K562 (cell line): Measurements from ENCODE around the gene BSCL2. TPM values are rescaled to one million over a fixed set of nuclear protein-coding genes. Genes with fewer than 3 reads are reported as not detected.

Experiments
- ATF1 ChIP-seq, 2 experiments: fragments of 450-650 bp in 1 of 2; IDR thresholded peaks; 2 replicates each; pipeline ENCODE4 v1.6.1; 2016; ENCODE audit warnings: missing compliant biosample characterization in 1 of 2, missing genetic modification characterization in 1 of 2
- BRD9 ChIP-seq: fragments of 450-650 bp; IDR thresholded peaks from 2 replicates; pipeline ENCODE4 v1.6.1; 2018; ENCODE audit warnings: low read depth; ENCODE audit not compliant: partially characterized antibody
- BRF1 ChIP-seq: IDR thresholded peaks from 3 replicates; pipeline ENCODE4 v1.6.1; 2011; ENCODE audit warnings: borderline replicate concordance, mild to moderate bottlenecking; ENCODE audit not compliant: insufficient read length; ENCODE audit errors: extremely low read depth
- ETS2 ChIP-seq: IDR thresholded peaks from 2 replicates; pipeline ENCODE4 v1.6.1; 2016; ENCODE audit warnings: borderline replicate concordance, missing genetic modification characterization, mild to moderate bottlenecking, moderate library complexity, missing compliant biosample characterization; ENCODE audit not compliant: poor library complexity, severe bottlenecking
- FOSL1 ChIP-seq: fragments of 200-800 bp; sonication (Bioruptor generic); conservative IDR thresholded peaks from 2 replicates; pipeline ENCODE4 v1.6.1; 2016; ENCODE audit warnings: missing genetic modification characterization, missing compliant biosample characterization
- FOXK1 ChIP-seq: sonication (generic); formaldehyde crosslinking; IDR thresholded peaks from 2 replicates; pipeline ENCODE4 v1.8.0; 2022; ENCODE audit warnings: missing genetic modification reagents, mild to moderate bottlenecking, borderline replicate concordance
- GATAD2B ChIP-seq: fragments of 450-650 bp; IDR thresholded peaks from 2 replicates; pipeline ENCODE4 v1.6.1; 2017; ENCODE audit warnings: mild to moderate bottlenecking, borderline replicate concordance
- HIVEP1 ChIP-seq: fragments of 250-450 bp; sonication (Bioruptor Pico); IDR thresholded peaks from 2 replicates; pipeline ENCODE4 v1.4.0; 2020; ENCODE audit warnings: mild to moderate bottlenecking
- HSF4 ChIP-seq: fragments of 250-450 bp; sonication (Bioruptor Pico); IDR thresholded peaks from 2 replicates; pipeline ENCODE4 v2.1.2; 2022; ENCODE audit warnings: mild to moderate bottlenecking, moderate library complexity, borderline replicate concordance
- ID3 ChIP-seq, 2 experiments: fragments of 250-450 bp in 1 of 2; fragments of 450-650 bp in 1 of 2; sonication (Bioruptor Pico) in 1 of 2; IDR thresholded peaks; 2 replicates each; pipeline versions ENCODE4 v1.6.1 to v1.8.0; 2016 to 2021; ENCODE audit warnings: mild to moderate bottlenecking in 2 of 2, moderate library complexity in 2 of 2, missing compliant biosample characterization in 1 of 2, missing genetic modification characterization in 1 of 2
- KAT7 ChIP-seq: sonication (generic); formaldehyde crosslinking; IDR thresholded peaks from 2 replicates; pipeline ENCODE4 v1.8.0; 2022; ENCODE audit warnings: missing genetic modification reagents, mild to moderate bottlenecking, borderline replicate concordance
- KDM1A ChIP-seq, 2 experiments: fragments of 450-650 bp; IDR thresholded peaks; 2 replicates each; pipeline ENCODE4 v1.6.1; 2016; ENCODE audit warnings: mild to moderate bottlenecking in 2 of 2
- MAX ChIP-seq: sonication (generic); formaldehyde crosslinking; IDR thresholded peaks from 2 replicates; pipeline ENCODE4 v1.9.0; 2022; ENCODE audit warnings: mild to moderate bottlenecking, missing genetic modification reagents
- MED1 ChIP-seq: sonication (generic); formaldehyde crosslinking; IDR thresholded peaks from 2 replicates; pipeline ENCODE4 v1.8.1; 2023; ENCODE audit warnings: missing genetic modification reagents, borderline replicate concordance
- PCBP2 ChIP-seq: fragments of 200-400 bp; formaldehyde crosslinking; IDR thresholded peaks from 2 replicates; pipeline ENCODE4 v1.6.1; 2018; ENCODE audit warnings: low read length, low read depth, mild to moderate bottlenecking, moderate library complexity; ENCODE audit not compliant: poor library complexity, severe bottlenecking
- SIN3A ChIP-seq, 2 experiments: fragments of 150-350 bp in 1 of 2; IDR thresholded peaks; 2 replicates each; pipeline ENCODE4 v1.6.1; 2011 to 2016; ENCODE audit warnings: borderline replicate concordance in 2 of 2, low read depth in 2 of 2, low read length in 2 of 2, mild to moderate bottlenecking in 2 of 2, moderate library complexity in 2 of 2; ENCODE audit not compliant: control insufficient read depth in 1 of 2
- SMARCC2 ChIP-seq: fragments of 450-650 bp; IDR thresholded peaks from 2 replicates; pipeline ENCODE4 v1.6.1; 2017; ENCODE audit warnings: antibody characterized with exemption, moderate library complexity, mild to moderate bottlenecking, low read depth
- SNIP1 ChIP-seq: fragments of 450-650 bp; IDR thresholded peaks from 2 replicates; pipeline ENCODE4 v1.7.1; 2017; ENCODE audit warnings: low read depth, mild to moderate bottlenecking
- TAF1 ChIP-seq: IDR thresholded peaks from 2 replicates; pipeline ENCODE4 v1.6.1; 2011; ENCODE audit warnings: mild to moderate bottlenecking, low read length, moderate library complexity; ENCODE audit not compliant: insufficient read depth, control insufficient read depth, severe bottlenecking; ENCODE audit errors: extremely low read depth
- TOE1 ChIP-seq, 2 experiments: fragments of 450-650 bp in 1 of 2; sonication (generic) in 1 of 2; formaldehyde crosslinking in 1 of 2; IDR thresholded peaks; 2 replicates each; pipeline versions ENCODE4 v1.7.1 to v1.8.0; 2016 to 2022; ENCODE audit warnings: borderline replicate concordance in 2 of 2, mild to moderate bottlenecking in 2 of 2, antibody characterized with exemption in 1 of 2, inconsistent platforms in 1 of 2, low read depth in 1 of 2, missing genetic modification reagents in 1 of 2, moderate library complexity in 1 of 2
- TRIM28 ChIP-seq: fragments of 450-650 bp; IDR thresholded peaks from 2 replicates; pipeline ENCODE4 v1.6.1; 2017
- TSC22D4 ChIP-seq: fragments of 450-650 bp; IDR thresholded peaks from 2 replicates; pipeline ENCODE4 v1.6.1; 2016; ENCODE audit warnings: missing genetic modification characterization, missing biosample characterization, control low read depth
- polyA plus RNA-seq, 8 experiments: library from polyadenylated mRNA; depleted of rRNA in 4 of 8; stranded (reverse) in 5 of 8; unstranded in 3 of 8; fragments of >200 nt; fragmentation: Nextera tagmentation in 2 of 8; fragmentation: Illumina TruSeq in 1 of 8; extraction: Ambion mirVana in 2 of 8; extraction: Trizol in 1 of 8; gene quantifications; 2 replicates each; pipeline versions ENCODE4 v1.2.1 to v1.2.3, GENCODE V29; 2011 to 2014; ENCODE audit warnings: inconsistent platforms in 1 of 8, missing spikeins in 1 of 8
- total RNA-seq, 7 experiments: library from RNA; depleted of rRNA in 6 of 7; stranded (reverse); fragments of >200 nt in 6 of 7; fragmentation: Illumina TruSeq in 2 of 7; extraction: Trizol in 2 of 7; gene quantifications; 2 replicates each; pipeline versions ENCODE4 v1.2.1 to v1.2.3, GENCODE V29; 2011 to 2021; ENCODE audit warnings: low replicate concordance in 1 of 7
- TF ChIP-seq, protein P1 (sequence below): fragments of 250-450 bp; sonication (Bioruptor Pico); IDR thresholded peaks from 2 replicates; pipeline ENCODE4 v1.4.0; 2020
- TF ChIP-seq, protein P2 (sequence below), 2 experiments: fragments of 450-650 bp; conservative IDR thresholded peaks; 2 replicates each; pipeline ENCODE4 v1.6.1; 2017; ENCODE audit warnings: mild to moderate bottlenecking in 2 of 2, moderate library complexity in 2 of 2

BSCL2 gene
- total and polyA plus RNA-seq, 9 of the 15 experiments (the other 6 are each of a cell fraction or from before 2014, with no cell fraction given): 18.9 to 51.7 (median 35.2) TPM

- TF ChIP-seq, protein P1, sequence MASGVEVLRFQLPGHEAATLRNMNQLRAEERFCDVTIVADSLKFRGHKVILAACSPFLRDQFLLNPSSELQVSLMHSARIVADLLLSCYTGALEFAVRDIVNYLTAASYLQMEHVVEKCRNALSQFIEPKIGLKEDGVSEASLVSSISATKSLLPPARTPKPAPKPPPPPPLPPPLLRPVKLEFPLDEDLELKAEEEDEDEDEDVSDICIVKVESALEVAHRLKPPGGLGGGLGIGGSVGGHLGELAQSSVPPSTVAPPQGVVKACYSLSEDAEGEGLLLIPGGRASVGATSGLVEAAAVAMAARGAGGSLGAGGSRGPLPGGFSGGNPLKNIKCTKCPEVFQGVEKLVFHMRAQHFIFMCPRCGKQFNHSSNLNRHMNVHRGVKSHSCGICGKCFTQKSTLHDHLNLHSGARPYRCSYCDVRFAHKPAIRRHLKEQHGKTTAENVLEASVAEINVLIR: no peak
- TF ChIP-seq KAT7 (CRISPR knock-in tag) (no peak), BRF1 (no peak), TAF1 (no peak), HSF4 (CRISPR knock-in tag) (no peak), SMARCC2 (no peak), KDM1A (IDR thresholded peaks at IDR 0.05) (peak; percentile 33 to 68; a peak in 1 of 4 replicates), GATAD2B (no peak), MED1 (CRISPR knock-in tag) (no peak), ID3 (CRISPR knock-in tag; IDR thresholded peaks at IDR 0.05) (no peak), ID3 (tag; IDR thresholded peaks at IDR 0.05) (no peak), SIN3A (IDR thresholded peaks at IDR 0.05; ENCODE audit: borderline replicate concordance in 2 of 2, control insufficient read depth in 1 of 2, low read depth in 2 of 2, low read length in 2 of 2) (no peak), ATF1 (CRISPR knock-in tag; IDR thresholded peaks at IDR 0.05) (no peak), ATF1 (tag; IDR thresholded peaks at IDR 0.05) (no peak), TSC22D4 (tag) (no peak), FOXK1 (CRISPR knock-in tag) (no peak), PCBP2 (no peak), SNIP1 (no peak), FOSL1 (tag) (no peak), TOE1 (IDR thresholded peaks at IDR 0.05; ENCODE audit: borderline replicate concordance) (no peak), TOE1 (CRISPR knock-in tag; IDR thresholded peaks at IDR 0.05; ENCODE audit: borderline replicate concordance, low read depth) (no peak), BRD9 (no peak), MAX (CRISPR knock-in tag) (no peak), TRIM28 (no peak), HIVEP1 (CRISPR knock-in tag) (no peak), ETS2 (no peak)
- TF ChIP-seq, protein P2, sequence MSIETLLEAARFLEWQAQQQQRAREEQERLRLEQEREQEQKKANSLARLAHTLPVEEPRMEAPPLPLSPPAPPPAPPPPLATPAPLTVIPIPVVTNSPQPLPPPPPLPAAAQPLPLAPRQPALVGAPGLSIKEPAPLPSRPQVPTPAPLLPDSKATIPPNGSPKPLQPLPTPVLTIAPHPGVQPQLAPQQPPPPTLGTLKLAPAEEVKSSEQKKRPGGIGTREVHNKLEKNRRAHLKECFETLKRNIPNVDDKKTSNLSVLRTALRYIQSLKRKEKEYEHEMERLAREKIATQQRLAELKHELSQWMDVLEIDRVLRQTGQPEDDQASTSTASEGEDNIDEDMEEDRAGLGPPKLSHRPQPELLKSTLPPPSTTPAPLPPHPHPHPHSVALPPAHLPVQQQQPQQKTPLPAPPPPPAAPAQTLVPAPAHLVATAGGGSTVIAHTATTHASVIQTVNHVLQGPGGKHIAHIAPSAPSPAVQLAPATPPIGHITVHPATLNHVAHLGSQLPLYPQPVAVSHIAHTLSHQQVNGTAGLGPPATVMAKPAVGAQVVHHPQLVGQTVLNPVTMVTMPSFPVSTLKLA (conservative IDR thresholded peaks at IDR 0.05): no peak
These were observed at the start of gene BSCL2, which contains the start of gene GNG3 (continued) for GRCh38 chr11:62707277-62707861.
